HUES6 (cell line): ENCODE measurements around the gene SIPA1L2.

Experiments
- H3K27ac ChIP-seq: 2 replicates; pipeline ENCODE4 v1.7.0; 2013; ENCODE audit warnings: low read depth, mild to moderate bottlenecking, low read length, inconsistent platforms
- H3K27me3 ChIP-seq: 2 replicates; pipeline ENCODE4 v1.6.1; 2013; ENCODE audit warnings: low read length; ENCODE audit not compliant: control insufficient read depth, insufficient read depth
- H3K36me3 ChIP-seq: 2 replicates; pipeline ENCODE4 v1.6.1; 2013; ENCODE audit warnings: low read length; ENCODE audit not compliant: control insufficient read depth, insufficient read depth
- H3K4me1 ChIP-seq: 2 replicates; pipeline ENCODE4 v1.6.1; 2013; ENCODE audit warnings: low read length; ENCODE audit not compliant: control insufficient read depth, insufficient read depth
- H3K4me3 ChIP-seq: 2 replicates; pipeline ENCODE4 v1.5.1; 2013; ENCODE audit warnings: low read depth, low read length
- H3K9ac ChIP-seq: one replicate; pipeline ENCODE4 v1.6.1; 2013; ENCODE audit warnings: mild to moderate bottlenecking, low read length
- H3K9me3 ChIP-seq: 2 replicates; pipeline ENCODE4 v1.6.1; 2013; ENCODE audit warnings: low read depth, low read length; ENCODE audit not compliant: control insufficient read depth, insufficient read depth

SIPA1L2 gene

GRCh38 chr1:232664844-232665777 is 35.2 kb upstream of the SIPA1L2 start:
- no peak overlapping the region for H3K9ac ChIP-seq
- no peak overlapping the region for H3K27ac ChIP-seq

DNA sequence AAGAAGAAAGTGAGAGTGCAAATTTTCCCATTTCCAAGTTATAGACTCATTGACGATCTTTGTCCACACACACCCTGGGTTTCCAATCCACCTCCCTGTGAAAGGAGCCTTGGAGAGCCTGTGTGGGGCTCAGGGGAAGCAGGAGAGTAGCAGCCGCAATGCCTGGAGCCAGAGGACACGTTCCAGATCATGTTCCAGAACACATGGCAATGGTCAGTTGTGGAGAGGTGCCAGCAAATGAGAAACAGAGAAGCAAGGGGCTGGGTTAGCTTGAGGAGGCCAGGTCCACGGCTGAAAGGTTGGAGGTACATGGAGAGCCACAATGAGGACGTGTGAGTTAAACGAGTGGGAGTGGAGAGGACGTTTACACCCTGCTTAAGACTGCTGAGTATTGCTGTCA is 33.0 kb upstream of the SIPA1L2 start:
- H3K27me3 ChIP-seq: no peaks in the 10 kb centered on the region
- H3K27ac ChIP-seq: no peak overlapping the region
- H3K36me3 ChIP-seq: no peaks in the 10 kb centered on the region
- H3K9ac ChIP-seq: no peak overlapping the region
- 0 out of 2 replicates have a peak, but pooled peaks cover 2% of the 10 kb centered on the region for H3K9me3 ChIP-seq
- H3K4me3 ChIP-seq: no peak overlapping the region
- peaks cover 5% of the 10 kb centered on the region; the same call in 1 of the 2 replicates for H3K4me1 ChIP-seq

More at GRCh38 chr1:232664844-232665777, 35.2 kb upstream of the SIPA1L2 start:
- Histone ChIP-seq H3K4me1 (no peaks in the 10 kb centered on the region), H3K27me3 (no peaks in the 10 kb centered on the region), H3K36me3 (no peaks in the 10 kb centered on the region), H3K4me3 (no peak overlapping the region), H3K9me3 (0 out of 2 replicates have a peak, but pooled peaks cover 2% of the 10 kb centered on the region)

DNA sequence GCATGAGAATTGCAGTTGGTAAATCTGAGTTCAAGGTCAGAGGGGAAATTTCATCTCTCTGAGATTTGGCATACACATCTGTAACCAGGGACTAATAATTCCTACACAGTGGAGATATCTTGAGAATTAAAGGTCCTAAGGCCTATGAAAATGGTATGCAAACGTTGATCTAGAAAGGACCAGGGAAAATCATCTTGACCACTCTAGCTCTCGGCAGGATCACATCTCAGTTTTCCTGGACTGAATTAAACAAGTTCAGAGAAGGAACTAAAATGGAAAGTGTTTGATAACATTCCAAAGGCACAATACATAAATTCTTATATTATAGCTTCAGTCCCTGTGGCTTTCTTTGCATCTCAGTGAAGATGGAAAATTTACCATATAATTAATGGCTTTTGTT is 28.5 kb upstream of the SIPA1L2 start:
- Histone ChIP-seq H3K4me3 (no peak overlapping the region), H3K9ac (no peak overlapping the region), H3K4me1 (peaks cover 12% of the 10 kb centered on the region; the same call in 1 of the 2 replicates), H3K27ac (no peak overlapping the region), H3K9me3 (0 out of 2 replicates have a peak, but pooled peaks cover 2% of the 10 kb centered on the region), H3K36me3 (no peaks in the 10 kb centered on the region), H3K27me3 (no peaks in the 10 kb centered on the region)

DNA sequence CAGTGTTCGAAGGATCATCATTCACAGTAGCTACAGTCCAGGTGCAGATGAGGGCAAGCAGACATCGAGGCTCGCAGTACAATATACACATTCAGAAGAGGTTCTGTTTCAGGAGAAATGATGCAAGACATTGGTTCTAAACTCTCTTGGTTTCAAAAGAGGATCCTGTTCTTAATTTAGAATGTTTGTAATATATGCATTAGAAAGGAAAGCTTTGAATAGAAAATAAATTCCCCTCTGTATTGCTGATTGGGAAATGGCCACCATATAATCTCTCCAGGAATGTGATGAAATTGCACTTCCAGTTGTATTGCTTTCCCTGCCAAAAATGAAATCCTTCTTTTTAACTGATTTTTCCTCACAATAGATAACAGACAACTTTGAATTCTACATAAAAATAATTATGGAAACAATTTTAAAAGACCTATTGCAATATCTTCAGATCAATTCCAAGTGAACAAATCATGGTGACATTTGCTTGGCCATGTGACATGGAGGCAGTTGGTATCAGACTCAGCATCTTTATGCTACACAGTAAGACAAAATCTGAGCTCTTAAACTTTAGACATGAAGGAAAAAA is 27.6 kb upstream of the SIPA1L2 start:
- Histone ChIP-seq H3K4me1 (peaks cover 12% of the 10 kb centered on the region; the same call in 1 of the 2 replicates), H3K4me3 (no peak overlapping the region), H3K9ac (no peak overlapping the region), H3K27ac (no peak overlapping the region), H3K27me3 (no peaks in the 10 kb centered on the region), H3K9me3 (no peaks in the 10 kb centered on the region), H3K36me3 (no peaks in the 10 kb centered on the region)

DNA sequence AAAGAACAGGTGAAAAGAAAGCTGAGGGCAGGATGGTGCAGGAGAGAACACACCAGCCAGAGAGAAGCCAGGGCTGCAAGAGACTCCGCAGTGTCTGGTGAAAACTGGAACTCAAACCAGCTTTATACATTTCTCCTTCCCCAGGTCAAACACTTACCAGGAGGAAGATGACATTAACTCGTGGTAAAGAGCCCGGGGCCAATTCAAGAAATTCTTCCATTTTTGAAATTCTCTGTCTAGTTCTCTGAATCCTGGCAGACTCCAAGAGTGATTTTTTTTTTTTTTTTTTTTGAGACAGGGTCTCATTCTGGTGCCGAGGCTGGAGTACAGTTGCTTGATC is 25.8 kb upstream of the SIPA1L2 start:
- no peaks in the 10 kb centered on the region for H3K27me3 ChIP-seq
- H3K4me1 ChIP-seq: peaks cover 12% of the 10 kb centered on the region; the same call in 1 of the 2 replicates
- no peak overlapping the region for H3K27ac ChIP-seq
- no peaks in the 10 kb centered on the region for H3K9me3 ChIP-seq
- H3K4me3 ChIP-seq: no peak overlapping the region
- no peak overlapping the region for H3K9ac ChIP-seq
- H3K36me3 ChIP-seq: no peaks in the 10 kb centered on the region

- no peak overlapping the region for H3K9ac ChIP-seq
- H3K27ac ChIP-seq: no peak overlapping the region
- no peak overlapping the region for H3K4me3 ChIP-seq
- H3K27me3 ChIP-seq: no peaks in the 10 kb centered on the region
- H3K4me1 ChIP-seq: peaks cover 12% of the 10 kb centered on the region; the same call in 1 of the 2 replicates
- no peaks in the 10 kb centered on the region for H3K36me3 ChIP-seq
- no peaks in the 10 kb centered on the region for H3K9me3 ChIP-seq
Measured at GRCh38 chr1:232655028-232655745, 25.3 kb upstream of the SIPA1L2 start.

- no peak overlapping the region for H3K4me3 ChIP-seq
- H3K27me3 ChIP-seq: no peaks in the 10 kb centered on the region
- H3K9ac ChIP-seq: no peak overlapping the region
- no peaks in the 10 kb centered on the region for H3K36me3 ChIP-seq
- peaks cover 7% of the 10 kb centered on the region; the same call in 1 of the 2 replicates for H3K4me1 ChIP-seq
- H3K9me3 ChIP-seq: no peaks in the 10 kb centered on the region
- no peak overlapping the region for H3K27ac ChIP-seq
Measured at GRCh38 chr1:232653789-232654188, 23.9 kb upstream of the SIPA1L2 start.

DNA sequence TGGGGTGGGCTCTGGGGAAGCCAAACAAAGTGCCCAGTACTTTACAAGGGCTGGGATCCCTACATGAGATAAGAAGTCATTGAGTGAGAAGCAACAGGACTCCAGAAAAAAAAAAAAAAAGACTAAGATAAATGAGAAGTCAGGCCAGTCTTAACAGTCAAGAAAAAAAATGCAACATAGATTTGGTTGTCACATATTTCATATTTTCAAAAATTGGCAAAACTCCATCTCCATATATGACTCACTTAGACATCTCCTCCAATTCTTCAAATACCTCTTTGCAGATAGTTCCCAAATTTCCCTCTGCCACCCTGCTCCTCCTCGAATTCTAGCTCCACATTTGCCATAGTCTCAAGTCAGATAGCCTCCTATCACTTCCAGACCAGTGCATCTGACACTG is 20.9 kb upstream of the SIPA1L2 start:
- Histone ChIP-seq H3K4me3 (no peak overlapping the region), H3K9ac (no peak overlapping the region), H3K36me3 (no peaks in the 10 kb centered on the region), H3K27ac (no peak overlapping the region), H3K9me3 (no peaks in the 10 kb centered on the region), H3K27me3 (no peaks in the 10 kb centered on the region), H3K4me1 (peaks cover 7% of the 10 kb centered on the region; the same call in 1 of the 2 replicates)

GRCh38 chr1:232650418-232650817 is 20.5 kb upstream of the SIPA1L2 start:
- Histone ChIP-seq H3K4me1 (peaks cover 4% of the 10 kb centered on the region; the same call in 1 of the 2 replicates), H3K4me3 (no peak overlapping the region), H3K9ac (no peak overlapping the region), H3K27ac (no peak overlapping the region), H3K36me3 (no peaks in the 10 kb centered on the region), H3K27me3 (no peaks in the 10 kb centered on the region), H3K9me3 (no peaks in the 10 kb centered on the region)

DNA sequence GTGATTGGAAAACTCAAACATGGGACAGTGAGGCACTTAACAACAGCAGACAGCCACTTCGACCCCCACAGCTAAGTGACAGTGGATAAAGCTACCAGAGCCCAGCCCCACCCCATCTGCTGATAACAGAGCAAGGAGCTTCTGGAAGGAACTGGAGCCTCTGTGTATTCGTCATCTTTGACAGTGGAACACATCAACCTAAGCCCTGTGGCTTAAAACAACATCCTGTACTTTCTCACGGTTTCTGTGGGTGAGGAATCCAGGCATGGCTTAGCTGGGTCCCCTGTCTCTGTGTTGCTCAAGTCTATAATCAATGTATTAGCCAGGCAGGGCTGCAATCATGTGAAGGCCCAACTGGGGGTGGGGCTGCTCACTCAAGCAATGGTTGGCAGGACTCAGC is 18.4 kb upstream of the SIPA1L2 start:
- Histone ChIP-seq H3K9me3 (no peaks in the 10 kb centered on the region), H3K9ac (no peak overlapping the region), H3K27me3 (no peaks in the 10 kb centered on the region), H3K36me3 (no peaks in the 10 kb centered on the region), H3K4me3 (no peak overlapping the region), H3K27ac (no peak overlapping the region), H3K4me1 (no peaks in the 10 kb centered on the region)

GRCh38 chr1:232644209-232644608 is 14.3 kb upstream of the SIPA1L2 start:
- Histone ChIP-seq H3K4me1 (no peaks in the 10 kb centered on the region), H3K27me3 (no peaks in the 10 kb centered on the region), H3K9me3 (no peaks in the 10 kb centered on the region), H3K36me3 (no peaks in the 10 kb centered on the region), H3K27ac (no peak overlapping the region), H3K9ac (no peak overlapping the region), H3K4me3 (no peak overlapping the region)
